RCC 7860 (cell line): Measurements from ENCODE around the gene COL6A2.

Experiments used
- DNase-seq: peaks from one replicate; pipeline ENCODE4 v3.0.0-alpha.2; 2015; ENCODE audit warnings: low spot score
- FAIRE-seq: peaks from 2 replicates; lab custom pipeline; 2012; peaks lifted over from hg19 to GRCh38; lab: Jason Lieb, UNC

COL6A2 gene

DNA sequence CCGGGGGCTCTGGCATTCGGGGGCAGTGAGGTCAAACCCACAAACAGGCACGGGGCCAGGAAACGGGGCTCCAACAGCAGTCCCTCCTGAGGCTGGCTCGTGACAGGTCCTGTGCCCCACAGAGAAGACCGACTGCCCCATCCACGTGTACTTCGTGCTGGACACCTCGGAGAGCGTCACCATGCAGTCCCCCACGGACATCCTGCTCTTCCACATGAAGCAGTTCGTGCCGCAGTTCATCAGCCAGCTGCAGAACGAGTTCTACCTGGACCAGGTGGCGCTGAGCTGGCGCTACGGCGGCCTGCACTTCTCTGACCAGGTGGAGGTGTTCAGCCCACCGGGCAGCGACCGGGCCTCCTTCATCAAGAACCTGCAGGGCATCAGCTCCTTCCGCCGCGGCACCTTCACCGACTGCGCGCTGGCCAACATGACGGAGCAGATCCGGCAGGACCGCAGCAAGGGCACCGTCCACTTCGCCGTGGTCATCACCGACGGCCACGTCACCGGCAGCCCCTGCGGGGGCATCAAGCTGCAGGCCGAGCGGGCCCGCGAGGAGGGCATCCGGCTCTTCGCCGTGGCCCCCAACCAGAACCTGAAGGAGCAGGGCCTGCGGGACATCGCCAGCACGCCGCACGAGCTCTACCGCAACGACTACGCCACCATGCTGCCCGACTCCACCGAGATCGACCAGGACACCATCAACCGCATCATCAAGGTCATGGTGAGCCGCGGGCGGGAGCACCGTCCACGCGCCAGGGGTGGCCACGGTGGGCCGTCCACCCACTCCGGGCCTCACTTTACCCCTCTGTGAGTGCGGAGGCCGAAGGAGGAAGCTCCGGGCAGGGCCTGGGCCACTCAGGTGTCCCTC is 14.2 kb downstream of the COL6A2 start:
- DNase-seq (no peak), FAIRE-seq (no peak)

- FAIRE-seq = no peak
- DNase-seq = no peak
These were observed 14.9 kb downstream of the COL6A2 start for GRCh38 chr21:46112725-46113215.

- DNase-seq (no peak), FAIRE-seq (no peak)
These were observed 15.7 kb downstream of the COL6A2 start for GRCh38 chr21:46113497-46114176.

DNA sequence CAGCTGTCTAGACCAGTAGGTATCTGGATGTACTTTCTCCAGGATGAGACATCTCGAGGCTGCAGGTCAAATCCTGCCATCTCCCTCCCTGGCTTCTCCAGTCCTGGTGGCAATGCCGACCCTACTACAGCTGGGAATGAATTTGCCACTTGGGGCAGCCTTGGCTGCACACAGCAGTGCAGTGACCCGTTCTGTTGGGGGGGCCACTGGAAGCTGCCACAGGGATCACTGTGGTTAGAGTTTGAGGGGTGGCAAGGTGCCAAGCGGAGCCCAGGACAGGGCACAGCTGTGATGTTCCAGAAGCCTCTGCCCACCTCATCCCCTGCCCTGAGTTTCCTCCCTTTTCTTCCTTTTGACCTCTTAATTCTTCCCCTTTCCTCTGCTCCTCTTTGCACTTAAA is 17.1 kb downstream of the COL6A2 start:
- FAIRE-seq = no peak
- no peak for DNase-seq

- DNase-seq = no peak
- FAIRE-seq = no peak
These were observed 17.7 kb downstream of the COL6A2 start for GRCh38 chr21:46115441-46116188.

- FAIRE-seq (no peak), DNase-seq (no peak)
These were observed 18.4 kb downstream of the COL6A2 start for GRCh38 chr21:46116189-46116775.

DNA sequence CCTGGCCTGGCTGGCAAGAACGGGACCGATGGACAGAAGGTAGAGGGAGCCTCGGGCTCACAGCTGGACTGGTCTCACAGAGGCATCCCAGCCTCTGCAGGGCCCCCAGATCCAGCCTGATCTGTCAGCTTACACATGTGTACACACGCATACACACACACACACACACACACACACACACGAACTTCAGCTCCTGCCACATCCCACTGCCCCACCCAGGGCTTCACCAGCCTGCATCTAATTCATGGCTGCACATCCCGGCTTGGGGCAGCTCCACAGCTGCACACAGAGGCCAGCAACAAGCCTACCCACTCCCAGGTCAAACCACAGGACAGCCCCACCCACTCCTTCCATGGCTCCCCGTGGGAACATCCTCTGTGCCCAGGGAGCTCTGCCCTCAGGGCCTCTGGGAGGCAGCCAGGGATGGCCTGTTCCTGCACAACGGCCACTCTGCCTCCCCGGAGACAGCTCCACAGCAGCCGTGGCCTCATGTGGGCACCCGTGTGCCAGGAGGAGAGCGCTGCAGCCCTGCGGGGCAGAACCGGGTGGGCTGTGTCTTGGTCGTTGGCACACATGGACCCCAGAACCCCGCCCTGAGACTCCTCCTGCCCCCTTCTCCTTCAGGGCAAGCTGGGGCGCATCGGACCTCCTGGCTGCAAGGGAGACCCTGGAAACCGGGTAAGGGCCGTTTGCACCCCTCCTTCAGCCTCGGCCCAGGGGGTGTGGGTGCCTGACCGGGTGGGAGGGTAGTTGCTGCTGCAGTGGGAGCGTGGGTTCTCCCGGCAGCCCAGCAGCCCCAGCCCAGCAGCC is 19.1 kb downstream of the COL6A2 start:
- FAIRE-seq (no peak), DNase-seq (no peak)

DNA sequence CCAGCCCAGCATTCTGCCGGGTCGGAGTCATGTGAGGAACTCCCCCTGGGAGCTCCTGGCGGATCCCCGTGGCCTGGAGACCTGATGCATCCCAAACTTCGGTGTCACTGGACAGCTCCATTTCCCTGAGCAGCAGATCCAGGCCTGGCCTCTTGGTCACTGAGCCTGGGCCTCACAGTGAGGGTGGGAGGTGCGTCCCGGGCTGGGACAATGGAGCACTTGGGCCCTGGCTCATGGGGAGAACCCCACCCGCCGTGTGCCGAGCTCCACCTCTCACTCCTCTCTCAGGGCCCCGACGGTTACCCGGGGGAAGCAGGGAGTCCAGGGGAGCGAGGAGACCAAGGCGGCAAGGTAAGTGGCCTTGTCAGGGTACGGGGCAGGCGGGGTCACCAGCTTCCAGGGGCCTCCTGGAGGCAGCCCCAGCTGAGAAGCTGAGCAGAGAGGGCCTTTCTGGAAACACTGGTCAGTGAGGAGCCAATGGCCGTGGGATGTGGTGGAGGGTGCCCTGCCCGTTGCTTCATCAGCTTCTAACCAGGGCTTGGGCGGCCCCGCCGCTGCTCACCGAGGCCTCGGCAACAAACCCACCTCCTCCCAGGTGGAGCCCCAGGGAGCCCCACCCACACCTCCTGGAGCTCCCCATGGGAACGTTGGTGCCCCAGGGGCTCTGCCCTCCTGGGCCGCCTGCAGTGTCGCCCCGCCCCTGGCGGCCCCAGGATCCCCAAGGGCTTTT is 19.8 kb downstream of the COL6A2 start:
- FAIRE-seq (no peak), DNase-seq (no peak)

DNA sequence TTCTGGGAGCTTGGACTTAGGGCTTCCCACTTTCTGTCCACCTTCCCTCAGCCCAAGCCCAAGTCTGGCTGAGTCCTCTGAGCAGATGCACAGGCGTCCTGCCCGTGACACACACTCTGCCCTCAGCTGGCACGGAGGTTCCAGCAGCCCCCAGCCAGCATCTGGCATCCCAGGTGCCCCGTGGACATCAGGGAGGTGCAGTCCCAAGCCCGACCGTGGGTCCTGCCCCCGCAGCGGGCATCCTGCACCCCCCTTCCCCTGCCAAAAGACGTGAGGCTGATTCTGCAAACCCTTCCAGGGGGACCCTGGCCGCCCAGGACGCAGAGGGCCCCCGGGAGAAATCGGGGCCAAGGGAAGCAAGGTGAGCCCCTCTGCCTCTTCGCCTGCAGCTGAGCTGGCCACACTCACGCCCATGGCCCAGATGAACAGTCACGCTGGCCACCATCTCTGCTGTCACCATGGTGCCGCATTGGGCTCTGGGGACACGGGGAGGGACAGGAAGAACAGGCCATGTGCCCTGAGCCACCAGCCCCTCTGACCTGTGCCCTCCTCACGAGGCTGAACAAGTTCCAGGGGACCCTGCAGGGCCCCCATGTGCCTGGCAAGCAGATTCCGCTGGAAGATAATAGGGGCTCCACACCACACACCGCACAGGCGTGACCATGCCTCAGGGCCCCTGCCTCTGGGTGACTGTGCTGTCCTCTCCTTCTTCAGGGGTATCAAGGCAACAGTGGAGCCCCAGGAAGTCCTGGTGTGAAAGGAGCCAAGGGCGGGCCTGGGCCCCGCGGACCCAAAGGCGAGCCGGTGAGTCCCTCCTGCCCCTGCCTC is 20.6 kb downstream of the COL6A2 start:
- DNase-seq = no peak
- FAIRE-seq = no peak

GRCh38 chr21:46119144-46119636 is 21.3 kb downstream of the COL6A2 start:
- DNase-seq (no peak), FAIRE-seq (no peak)

GRCh38 chr21:46119637-46120271 is 21.8 kb downstream of the COL6A2 start:
- FAIRE-seq (no peak), DNase-seq (no peak)

GRCh38 chr21:46120301-46121285 is 22.7 kb downstream of the COL6A2 start:
- no peak for FAIRE-seq
- no peak for DNase-seq

- DNase-seq (no peak), FAIRE-seq (no peak)
These were observed 23.6 kb downstream of the COL6A2 start for GRCh38 chr21:46121286-46122221.

GRCh38 chr21:46122237-46122671 is 24.3 kb downstream of the COL6A2 start:
- no peak for DNase-seq
- FAIRE-seq = no peak

DNA sequence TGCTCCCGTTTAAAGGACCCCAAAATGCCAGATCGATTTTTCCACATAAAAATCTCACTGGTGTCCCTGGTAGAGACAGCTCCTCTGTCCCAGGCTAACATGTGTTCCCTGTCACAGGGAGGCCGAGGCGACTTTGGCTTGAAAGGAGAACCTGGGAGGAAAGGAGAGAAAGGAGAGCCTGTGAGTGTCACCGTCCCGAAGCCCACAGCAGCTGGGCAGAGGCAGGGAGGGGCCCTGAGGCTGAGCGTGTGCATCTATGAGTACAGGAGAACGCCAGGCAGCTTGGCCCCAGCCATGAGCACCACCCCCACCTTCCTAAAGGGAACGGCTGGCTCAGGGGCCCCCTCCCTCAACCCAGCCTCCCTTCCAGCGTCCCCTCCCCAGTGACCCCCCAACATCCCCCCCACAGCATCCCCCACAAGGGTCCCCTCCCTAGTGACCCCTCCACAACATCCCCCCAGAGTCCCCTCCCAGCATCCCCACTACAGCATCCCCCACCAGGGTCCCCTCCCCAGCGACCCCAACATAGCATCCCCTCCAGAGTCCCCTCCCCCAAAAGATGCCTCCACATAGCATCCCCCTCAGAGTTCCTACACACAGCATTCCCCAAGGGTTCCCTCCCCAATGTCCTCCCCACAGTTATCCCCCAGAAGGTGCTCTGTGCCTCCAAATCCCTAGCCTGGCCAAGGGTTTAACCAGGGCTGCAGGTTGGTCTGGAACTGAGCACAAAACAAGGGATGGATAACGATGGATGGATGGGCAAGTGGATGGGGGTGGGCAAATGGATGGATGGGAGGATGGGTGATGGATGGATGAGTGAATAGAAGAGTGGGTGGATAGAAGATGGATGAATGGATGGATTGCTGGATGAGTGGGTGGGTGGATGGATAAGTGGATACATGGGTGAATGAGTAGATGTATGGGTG is 25.1 kb downstream of the COL6A2 start:
- DNase-seq = no peak
- no peak for FAIRE-seq
